DND-41 (cell line): ENCODE data around the gene ZIC2.

Experiments
- ATAC-seq: fragments of 200-7000 bp; cut with Tn5 transposase; 3 replicates; pipeline ENCODE4 v1.9.1; 2021; ENCODE audit warnings: low read depth; ENCODE audit not compliant: insufficient read depth
- DNase-seq: peaks from one replicate; pipeline ENCODE4 v3.0.0-alpha.2; 2020
- H2AFZ ChIP-seq: 2 replicates; pipeline ENCODE4 v1.6.0; 2012; ENCODE audit warnings: low read depth, low read length
- H3K27ac ChIP-seq: 2 replicates; pipeline ENCODE4 v1.5.1; 2012; ENCODE audit warnings: low read length, inconsistent platforms
- H3K27me3 ChIP-seq: fragments of 200-600 bp; sonication (generic); 2 replicates; pipeline ENCODE4 v1.6.0; 2012; ENCODE audit warnings: low read length, mild to moderate bottlenecking, inconsistent platforms; ENCODE audit not compliant: insufficient read depth, poor library complexity
- H3K36me3 ChIP-seq: 2 replicates; pipeline ENCODE4 v1.5.1; 2012; ENCODE audit warnings: low read length, inconsistent platforms; ENCODE audit not compliant: insufficient read depth
- H3K4me1 ChIP-seq: 2 replicates; pipeline ENCODE4 v1.5.1; 2012; ENCODE audit warnings: mild to moderate bottlenecking, low read length; ENCODE audit not compliant: insufficient read depth
- H3K4me2 ChIP-seq: 2 replicates; pipeline ENCODE4 v1.6.0; 2012; ENCODE audit warnings: mild to moderate bottlenecking, moderate library complexity, low read length, inconsistent platforms; ENCODE audit not compliant: insufficient read depth
- H3K4me3 ChIP-seq, 2 experiments: fragments of 200-600 bp in 1 of 2; shearing (Covaris generic) in 1 of 2; 2 replicates each; pipeline ENCODE4 v1.5.1; 2012 to 2016; ENCODE audit warnings: inconsistent platforms in 2 of 2, low read length in 2 of 2, mild to moderate bottlenecking in 2 of 2, low read depth in 1 of 2, moderate library complexity in 1 of 2
- H3K79me2 ChIP-seq: 2 replicates; pipeline ENCODE4 v1.6.0; 2012; ENCODE audit warnings: low read length, inconsistent platforms; ENCODE audit not compliant: insufficient read depth
- H3K9ac ChIP-seq: 2 replicates; pipeline ENCODE4 v1.6.0; 2012; ENCODE audit warnings: low read depth, mild to moderate bottlenecking, inconsistent platforms, low read length, moderate library complexity
- H3K9me3 ChIP-seq: 2 replicates; pipeline ENCODE4 v1.5.1; 2012; ENCODE audit warnings: low read length, moderate library complexity, mild to moderate bottlenecking, inconsistent platforms; ENCODE audit not compliant: insufficient read depth, severe bottlenecking
- H4K20me1 ChIP-seq: 2 replicates; pipeline ENCODE4 v1.6.0; 2012; ENCODE audit warnings: low read length; ENCODE audit not compliant: insufficient read depth
- CTCF ChIP-seq: IDR thresholded peaks from 2 replicates; pipeline ENCODE4 v1.5.1; 2012; ENCODE audit warnings: borderline replicate concordance, low read length, moderate library complexity, mild to moderate bottlenecking; ENCODE audit not compliant: poor library complexity, severe bottlenecking; ENCODE audit errors: extremely low read depth
- EZH2 ChIP-seq: IDR thresholded peaks from 3 replicates; pipeline ENCODE4 v1.6.1; 2012; ENCODE audit warnings: borderline replicate concordance, low read depth, mild to moderate bottlenecking, moderate library complexity, low read length, inconsistent platforms; ENCODE audit not compliant: severe bottlenecking

The ZIC2 gene

GRCh38 chr13:99977912-99978798 lies 3.4 kb upstream of the ZIC2 start:
- H3K79me2 ChIP-seq: peaks cover 14% of the 10 kb centered on the region
- peak; percentile 31 for ATAC-seq
- no peaks in the 10 kb centered on the region for H3K36me3 ChIP-seq
- DNase-seq: peak; percentile 59
- H3K4me2 ChIP-seq: peak overlapping the region; percentile 69
- peak overlapping the region; percentile 8; the same call in 1 of the 2 replicates for H2AFZ ChIP-seq
- peak; percentile 17 for TF ChIP-seq EZH2
- no peak for TF ChIP-seq CTCF
- no peaks in the 10 kb centered on the region for H3K9me3 ChIP-seq
- peaks cover 14% of the 10 kb centered on the region for H3K27me3 ChIP-seq
- peak overlapping the region in 1 of 2 experiments; percentile 52; a peak in 2 of 4 replicates for H3K4me3 ChIP-seq
- H3K27ac ChIP-seq: no peak overlapping the region
- H4K20me1 ChIP-seq: no peaks in the 10 kb centered on the region; the same call in 1 of the 2 replicates
- peak overlapping the region; percentile 23; the same call in 1 of the 2 replicates for H3K9ac ChIP-seq
- H3K4me1 ChIP-seq: peaks cover 43% of the 10 kb centered on the region

- no peaks in the 10 kb centered on the region for H3K36me3 ChIP-seq
- no peak overlapping the region for H3K27ac ChIP-seq
- no peak for ATAC-seq
- H3K9ac ChIP-seq: peak overlapping the region; percentile 23; the same call in 1 of the 2 replicates
- H2AFZ ChIP-seq: no peak overlapping the region
- H3K27me3 ChIP-seq: peaks cover 14% of the 10 kb centered on the region
- no peak for DNase-seq
- peaks cover 22% of the 10 kb centered on the region for H3K79me2 ChIP-seq
- H3K4me1 ChIP-seq: peaks cover 51% of the 10 kb centered on the region
- H3K4me3 ChIP-seq: peak overlapping the region in 1 of 2 experiments; percentile 52; a peak in 2 of 4 replicates
- TF ChIP-seq CTCF: no peak
- no peak for TF ChIP-seq EZH2
- H3K9me3 ChIP-seq: no peaks in the 10 kb centered on the region
- H3K4me2 ChIP-seq: peak overlapping the region; percentile 73
- no peaks in the 10 kb centered on the region; the same call in 1 of the 2 replicates for H4K20me1 ChIP-seq
These were observed 2.7 kb upstream of the ZIC2 start for GRCh38 chr13:99978799-99979452.

GRCh38 chr13:99979453-99980200 lies 2.0 kb upstream of the ZIC2 start:
- H3K4me1 ChIP-seq: peaks cover 54% of the 10 kb centered on the region
- no peaks in the 10 kb centered on the region for H3K9me3 ChIP-seq
- H2AFZ ChIP-seq: peak overlapping the region; percentile 63
- peak overlapping the region; percentile 78 for H3K27ac ChIP-seq
- DNase-seq: peak; percentile 45
- H3K4me2 ChIP-seq: peak overlapping the region; percentile 73
- TF ChIP-seq CTCF: no peak
- TF ChIP-seq EZH2: no peak
- peak overlapping the region; percentile 88 for H3K9ac ChIP-seq
- H3K79me2 ChIP-seq: peaks cover 25% of the 10 kb centered on the region
- peak; percentile 10; the same call in 2 of the 3 replicates for ATAC-seq
- H3K27me3 ChIP-seq: peaks cover 14% of the 10 kb centered on the region
- H4K20me1 ChIP-seq: no peaks in the 10 kb centered on the region; the same call in 1 of the 2 replicates
- no peaks in the 10 kb centered on the region for H3K36me3 ChIP-seq
- H3K4me3 ChIP-seq: peak overlapping the region; percentile 40 to 62; a peak in 3 of 4 replicates
